AG10803 (cell line): ENCODE data around the gene IL1R2.
"Not testable (repeated sequence)": the region's sequence is repeated elsewhere in the genome, so short reads cannot be mapped to it uniquely, and the experiment has no call there.

Source experiments
- DNase-seq: peaks from one replicate; pipeline ENCODE4 v3.0.0; 2010; ENCODE audit warnings: low read depth
- H3K4me3 ChIP-seq: 2 replicates; pipeline ENCODE4 v1.5.1; 2011; ENCODE audit warnings: mild to moderate bottlenecking, low read length, control low read depth
- CTCF ChIP-seq: conservative IDR thresholded peaks from 2 replicates; pipeline ENCODE4 v1.5.1; 2011; ENCODE audit warnings: mild to moderate bottlenecking, low read length, control low read depth, inconsistent platforms

IL1R2 gene

GRCh38 chr2:102002228-102002627 is 10.5 kb downstream of the IL1R2 start:
- H3K4me3 ChIP-seq: no peak overlapping the region
- TF ChIP-seq CTCF: no peak
- no peak for DNase-seq

- DNase-seq, H3K4me3 ChIP-seq: not testable (repeated sequence)
Observed at GRCh38 chr2:102002909-102003308, 11.1 kb downstream of the IL1R2 start.

GRCh38 chr2:102003696-102004095 is 11.9 kb downstream of the IL1R2 start:
- no peak for TF ChIP-seq CTCF
- no peak overlapping the region for H3K4me3 ChIP-seq

GRCh38 chr2:102004581-102004980 is 12.8 kb downstream of the IL1R2 start:
- no peak for TF ChIP-seq CTCF
- H3K4me3 ChIP-seq: no peak overlapping the region
- no peak for DNase-seq

More at GRCh38 chr2:102003696-102004095, 11.9 kb downstream of the IL1R2 start:
- no peak for DNase-seq

- no peak for DNase-seq
- no peak overlapping the region for H3K4me3 ChIP-seq
- no peak for TF ChIP-seq CTCF
Observed at GRCh38 chr2:102005449-102005848, 13.7 kb downstream of the IL1R2 start.

- TF ChIP-seq CTCF: peak; percentile 79
- peak; percentile 48 for DNase-seq
- no peak overlapping the region for H3K4me3 ChIP-seq
Observed at GRCh38 chr2:102005989-102006885, 14.5 kb downstream of the IL1R2 start.

GRCh38 chr2:102006886-102007278 is 15.1 kb downstream of the IL1R2 start:
- no peak overlapping the region for H3K4me3 ChIP-seq
- TF ChIP-seq CTCF: no peak
- no peak for DNase-seq
